Endothelial cell of umbilical vein (primary cell): ENCODE data around the gene IZUMO4. TPM values are rescaled to one million over a fixed set of nuclear protein-coding genes. Genes with fewer than 3 reads are reported as not detected.

Experiments
- BruUV-seq: library from RNA; stranded (reverse); fragments of 400-500 nt; replicated peaks from 2 replicates; lab custom pipeline; 2021; lab: Mats Ljungman, UMichigan
- CTCF ChIA-PET: fragments of 300-600, 350-600 bp; sonication (Branson Sonifier 250); formaldehyde crosslinking; loops from one replicate; lab custom pipeline; 2021; ENCODE audit warnings: antibody characterized with exemption, inconsistent platforms; lab: Charles Lee
- POLR2A ChIA-PET: fragments of 300-600, 350-600 bp; sonication (Branson Sonifier 250); formaldehyde crosslinking; loops from one replicate; lab custom pipeline; 2021; ENCODE audit warnings: antibody characterized with exemption, inconsistent platforms; lab: Charles Lee
- DNase-seq: peaks from one replicate; pipeline ENCODE4 v3.0.0-alpha.2; 2011; ENCODE audit warnings: low read depth, low spot score
- FAIRE-seq: peaks from 2 replicates; lab custom pipeline; 2011; peaks lifted over from hg19 to GRCh38; lab: Jason Lieb, UNC
- H2AFZ ChIP-seq: 2 replicates; pipeline ENCODE4 v1.6.0; 2012; ENCODE audit warnings: low read depth, low read length, control low read depth, inconsistent platforms
- H3K27ac ChIP-seq: 2 replicates; pipeline ENCODE4 v1.5.1; 2011; ENCODE audit warnings: low read depth, mild to moderate bottlenecking, control low read depth, low read length, moderate library complexity; ENCODE audit not compliant: insufficient read depth
- H3K27me3 ChIP-seq, 2 experiments: 2 replicates each; pipeline versions ENCODE4 v1.6.0 to v1.6.1; 2011; ENCODE audit warnings: low read length in 2 of 2, mixed read lengths in 1 of 2; ENCODE audit not compliant: control insufficient read depth in 2 of 2, insufficient read depth in 2 of 2
- H3K36me3 ChIP-seq, 2 experiments: 2 replicates in 1 of 2; 3 replicates in 1 of 2; pipeline ENCODE4 v1.5.1; 2011; ENCODE audit warnings: low read length in 2 of 2, mild to moderate bottlenecking in 1 of 2, moderate library complexity in 1 of 2; ENCODE audit not compliant: control insufficient read depth in 2 of 2, insufficient read depth in 2 of 2; ENCODE audit errors: extremely low read depth in 1 of 2
- H3K4me1 ChIP-seq: 3 replicates; pipeline ENCODE4 v1.5.1; 2011; ENCODE audit warnings: mild to moderate bottlenecking, low read length; ENCODE audit not compliant: control insufficient read depth, insufficient read depth; ENCODE audit errors: extremely low read depth
- H3K4me2 ChIP-seq: 2 replicates; pipeline ENCODE4 v1.6.1; 2011; ENCODE audit warnings: low read length, control low read depth, mixed read lengths; ENCODE audit not compliant: insufficient read depth
- H3K4me3 ChIP-seq, 3 experiments: fragments of 200-600 bp in 1 of 3; sonication (generic), shearing (Covaris generic) in 1 of 3; replicated peaks in 1 of 3; 2 replicates each; pipeline ENCODE4 v1.5.1; 2011 to 2016; ENCODE audit warnings: control low read depth in 3 of 3, low read length in 3 of 3, mild to moderate bottlenecking in 2 of 3, inconsistent platforms in 1 of 3, low read depth in 1 of 3, moderate library complexity in 1 of 3; ENCODE audit not compliant: insufficient read depth in 1 of 3
- H3K79me2 ChIP-seq: 2 replicates; pipeline ENCODE4 v1.6.0; 2012; ENCODE audit warnings: low read length, inconsistent platforms; ENCODE audit not compliant: control insufficient read depth, insufficient read depth
- H3K9ac ChIP-seq: replicated peaks from 2 replicates; pipeline ENCODE3; 2011; ENCODE audit warnings: low read length, control low read depth; ENCODE audit not compliant: insufficient read depth; ENCODE audit errors: extremely low read depth
- H3K9me1 ChIP-seq: replicated peaks from 3 replicates; pipeline ENCODE4 v1.6.0; 2011; ENCODE audit warnings: mild to moderate bottlenecking, low read length; ENCODE audit not compliant: control insufficient read depth, insufficient read depth; ENCODE audit errors: extremely low read depth
- H3K9me3 ChIP-seq: replicated peaks from 2 replicates; pipeline ENCODE4 v1.5.1; 2012; ENCODE audit warnings: low read length, inconsistent platforms; ENCODE audit not compliant: control insufficient read depth, insufficient read depth
- H4K20me1 ChIP-seq: replicated peaks from 2 replicates; pipeline ENCODE3; 2011; ENCODE audit warnings: mild to moderate bottlenecking, low read length; ENCODE audit not compliant: control insufficient read depth, insufficient read depth; ENCODE audit errors: extremely low read depth
- EZH2 ChIP-seq: IDR thresholded peaks from 2 replicates; pipeline ENCODE4 v1.6.1; 2012; ENCODE audit warnings: borderline replicate concordance, low read depth, mild to moderate bottlenecking, moderate library complexity, low read length, inconsistent platforms; ENCODE audit not compliant: severe bottlenecking
- FOS ChIP-seq: IDR thresholded peaks from 2 replicates; pipeline ENCODE4 v1.6.1; 2011; ENCODE audit warnings: mild to moderate bottlenecking, low read length, moderate library complexity, borderline replicate concordance; ENCODE audit not compliant: insufficient read depth
- GATA2 ChIP-seq: IDR thresholded peaks from 2 replicates; pipeline ENCODE4 v1.7.0; 2011; ENCODE audit warnings: low read depth, mild to moderate bottlenecking, moderate library complexity, mixed read lengths, low read length; ENCODE audit not compliant: insufficient read length, insufficient read depth
- JUN ChIP-seq: IDR thresholded peaks from 2 replicates; pipeline ENCODE4 v1.6.1; 2011; ENCODE audit warnings: borderline replicate concordance, low read depth; ENCODE audit not compliant: insufficient read length, insufficient read depth
- MYC ChIP-seq: IDR thresholded peaks from one replicate; pipeline ENCODE4 v1.6.1; 2011; ENCODE audit warnings: mild to moderate bottlenecking, low read depth, low read length
- POLR2A ChIP-seq: IDR thresholded peaks from 2 replicates; pipeline ENCODE4 v1.6.1; 2012; ENCODE audit warnings: low read depth, mild to moderate bottlenecking, control low read depth, low read length
- POLR2AphosphoS5 ChIP-seq: IDR thresholded peaks from 2 replicates; pipeline ENCODE4 v1.6.1; 2012; ENCODE audit warnings: low read depth, mild to moderate bottlenecking, control low read depth, low read length, moderate library complexity; ENCODE audit not compliant: insufficient read depth
- dilution Hi-C: fragments of 300-500 bp; cut with MboI; formaldehyde crosslinking; loops from one replicate; pipeline ENCODE4 v1.15.0; 2019; ENCODE audit warnings: low sequenced_read_pairs; ENCODE audit not compliant: extremely low pct_ligation_motif_present
- intact Hi-C: fragments of 100-400 bp; cut with micrococcal nuclease; formaldehyde crosslinking; loops from one replicate; pipeline ENCODE4 v1.10.0; 2022
- polyA plus RNA-seq, 4 experiments: library from polyadenylated mRNA; depleted of rRNA in 3 of 4; stranded (reverse) in 3 of 4; unstranded in 1 of 4; fragments of >200 nt; gene quantifications; 2 replicates each; pipeline versions ENCODE4 v1.2.1 to v1.2.3, GENCODE V29; 2011 to 2012; ENCODE audit warnings: missing spikeins in 1 of 4
- total RNA-seq: library from RNA; stranded (reverse); gene quantifications from 2 replicates; pipeline ENCODE4 v1.2.3, GENCODE V29; 2021
- TF ChIP-seq, protein P1 (sequence below): IDR thresholded peaks from 2 replicates; pipeline ENCODE4 v1.6.1; 2011; ENCODE audit not compliant: insufficient read depth, insufficient read length
- TF ChIP-seq, protein P2 (sequence below), 2 donors: IDR thresholded peaks; 1 replicate in 1 of 2; 2 replicates in 1 of 2; pipeline ENCODE4 v1.5.1; 2011; ENCODE audit warnings: low read length in 2 of 2, mild to moderate bottlenecking in 2 of 2, moderate library complexity in 2 of 2, control low read depth in 1 of 2, inconsistent platforms in 1 of 2, low read depth in 1 of 2; ENCODE audit not compliant: insufficient read depth in 1 of 2; ENCODE audit errors: extremely low read depth in 1 of 2

The IZUMO4 gene
- total and polyA plus RNA-seq, 2 donors (not counting 3 experiments of a cell fraction or from before 2014, with no cell fraction given) = 1.1 to 2.0 TPM

DNA sequence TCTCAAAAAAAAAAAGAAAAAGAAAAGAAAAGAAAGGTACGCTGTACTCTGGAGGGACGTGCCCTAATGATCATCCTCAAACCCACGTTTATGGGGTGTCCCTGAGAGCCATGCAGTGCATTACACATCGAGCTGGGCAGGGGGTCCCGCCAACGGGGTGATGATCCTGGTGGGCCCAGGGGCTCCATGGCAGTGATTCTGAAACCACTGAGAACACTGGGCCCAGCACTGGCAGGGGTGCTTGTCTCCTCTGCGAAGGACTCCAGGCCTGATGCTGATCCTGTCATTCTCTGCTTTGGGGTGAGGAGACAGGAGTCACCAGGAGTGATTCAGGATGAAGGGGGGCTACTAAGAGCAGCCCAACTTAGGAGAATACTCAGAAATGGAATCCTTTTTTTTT, 19.3 kb upstream of the IZUMO4 start:
- H3K79me2 ChIP-seq = peaks cover 6% of the 10 kb centered on the region
- no peak overlapping the region for H3K9ac ChIP-seq
- intact Hi-C loops = no loop called here
- CTCF ChIA-PET = no interaction called here
- H2AFZ ChIP-seq = no peak overlapping the region
- H4K20me1 ChIP-seq = no peaks in the 10 kb centered on the region
- no peaks in the 10 kb centered on the region for H3K27me3 ChIP-seq
- H3K36me3 ChIP-seq = peaks cover 4 to 36% of the 10 kb centered on the region in 2 experiments
- FAIRE-seq (no peak), DNase-seq (no peak)
- H3K9me3 ChIP-seq = no peaks in the 10 kb centered on the region
- no peak overlapping the region for H3K4me3 ChIP-seq
- POLR2A ChIA-PET = no interaction called here
- TF ChIP-seq FOS (no peak), MYC (no peak), JUN (no peak), EZH2 (no peak)
- no TSS peak for BruUV-seq
- no peak overlapping the region for H3K27ac ChIP-seq
- dilution Hi-C loops = no loop called here
- no peaks in the 10 kb centered on the region for H3K4me1 ChIP-seq
- no peak overlapping the region for H3K4me2 ChIP-seq
- no peaks in the 10 kb centered on the region for H3K9me1 ChIP-seq

DNA sequence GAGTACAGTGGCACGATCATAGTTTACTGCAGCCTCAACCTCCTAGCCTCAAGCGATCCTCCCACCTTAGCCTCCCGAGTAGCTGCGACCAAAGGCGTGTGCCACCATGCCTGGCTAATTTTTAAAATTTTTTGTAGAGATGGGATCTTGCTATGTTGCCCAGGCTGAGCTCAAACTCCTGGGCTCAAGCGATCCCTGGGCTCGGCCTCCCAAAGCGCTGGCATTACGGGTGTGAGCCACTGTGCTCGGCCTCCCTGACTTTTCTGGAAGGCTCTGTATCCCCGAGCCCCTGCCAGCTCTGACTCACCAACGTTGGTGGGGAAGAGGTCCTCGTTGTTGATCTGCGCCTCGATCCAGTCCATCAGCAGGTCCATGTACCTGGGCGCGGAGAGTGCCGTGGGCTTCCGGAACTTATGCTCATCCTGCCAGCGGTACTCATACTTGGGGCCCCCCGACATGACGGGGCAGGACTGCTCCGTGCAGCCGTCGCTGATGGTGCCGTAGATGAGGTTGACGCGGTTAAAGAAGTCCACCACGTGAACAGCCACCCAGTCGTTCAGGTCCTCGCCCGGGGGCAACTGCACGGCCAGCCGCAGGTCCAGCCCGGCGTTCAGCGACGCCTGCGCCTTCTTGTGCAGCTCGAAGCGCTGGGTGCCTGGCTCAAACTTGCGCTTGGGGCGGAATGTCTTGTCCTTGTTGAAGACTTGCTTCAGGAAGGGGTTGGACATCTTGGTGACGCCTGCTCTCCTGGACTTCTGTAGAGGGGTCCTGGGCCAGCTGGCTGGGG, 18.7 kb upstream of the IZUMO4 start:
- no peak overlapping the region for H3K27ac ChIP-seq
- H3K4me1 ChIP-seq = no peaks in the 10 kb centered on the region
- H3K27me3 ChIP-seq = no peaks in the 10 kb centered on the region
- no peak overlapping the region for H3K9ac ChIP-seq
- ChIA-PET POLR2A (no interaction called here), CTCF (no interaction called here)
- H4K20me1 ChIP-seq = no peaks in the 10 kb centered on the region
- FAIRE-seq (no peak), DNase-seq (no peak)
- peaks cover 9% of the 10 kb centered on the region for H3K79me2 ChIP-seq
- no peak overlapping the region for H2AFZ ChIP-seq
- peaks cover 4 to 31% of the 10 kb centered on the region in 2 experiments for H3K36me3 ChIP-seq
- dilution Hi-C loops (no loop called here), intact Hi-C loops (no loop called here)
- H3K9me3 ChIP-seq = no peaks in the 10 kb centered on the region
- TF ChIP-seq, protein P1, sequence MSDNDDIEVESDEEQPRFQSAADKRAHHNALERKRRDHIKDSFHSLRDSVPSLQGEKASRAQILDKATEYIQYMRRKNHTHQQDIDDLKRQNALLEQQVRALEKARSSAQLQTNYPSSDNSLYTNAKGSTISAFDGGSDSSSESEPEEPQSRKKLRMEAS = no peak
- TF ChIP-seq POLR2A = no peak
- TF ChIP-seq, protein P2, sequence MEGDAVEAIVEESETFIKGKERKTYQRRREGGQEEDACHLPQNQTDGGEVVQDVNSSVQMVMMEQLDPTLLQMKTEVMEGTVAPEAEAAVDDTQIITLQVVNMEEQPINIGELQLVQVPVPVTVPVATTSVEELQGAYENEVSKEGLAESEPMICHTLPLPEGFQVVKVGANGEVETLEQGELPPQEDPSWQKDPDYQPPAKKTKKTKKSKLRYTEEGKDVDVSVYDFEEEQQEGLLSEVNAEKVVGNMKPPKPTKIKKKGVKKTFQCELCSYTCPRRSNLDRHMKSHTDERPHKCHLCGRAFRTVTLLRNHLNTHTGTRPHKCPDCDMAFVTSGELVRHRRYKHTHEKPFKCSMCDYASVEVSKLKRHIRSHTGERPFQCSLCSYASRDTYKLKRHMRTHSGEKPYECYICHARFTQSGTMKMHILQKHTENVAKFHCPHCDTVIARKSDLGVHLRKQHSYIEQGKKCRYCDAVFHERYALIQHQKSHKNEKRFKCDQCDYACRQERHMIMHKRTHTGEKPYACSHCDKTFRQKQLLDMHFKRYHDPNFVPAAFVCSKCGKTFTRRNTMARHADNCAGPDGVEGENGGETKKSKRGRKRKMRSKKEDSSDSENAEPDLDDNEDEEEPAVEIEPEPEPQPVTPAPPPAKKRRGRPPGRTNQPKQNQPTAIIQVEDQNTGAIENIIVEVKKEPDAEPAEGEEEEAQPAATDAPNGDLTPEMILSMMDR (IDR thresholded peaks at IDR 0.05; ENCODE audit: extremely low read depth in 1 of 2, insufficient read depth in 1 of 2, low read depth in 1 of 2, low read length in 2 of 2) = no peak
- TF ChIP-seq POLR2AphosphoS5 = no peak
- TF ChIP-seq EZH2 = no peak
- no peak for TF ChIP-seq MYC
- no peak for TF ChIP-seq FOS
- no peak for TF ChIP-seq GATA2
- no peak for TF ChIP-seq JUN
- no peak overlapping the region for H3K4me2 ChIP-seq
- H3K9me1 ChIP-seq = no peaks in the 10 kb centered on the region
- no peak overlapping the region for H3K4me3 ChIP-seq
- BruUV-seq = no TSS peak
